RWPE2 (cell line): ENCODE data around the gene MYBBP1A.
A peak's percentile ranks its signal among the peaks of the same experiment; 100 is the strongest.

Source experiments
- ATAC-seq: fragments of 200-7000 bp; cut with Tn5 transposase; 3 replicates; pipeline ENCODE4 v1.9.1; 2021; ENCODE audit warnings: low read depth
- DNase-seq: peaks from one replicate; pipeline ENCODE4 v3.0.0-alpha.2; 2020; ENCODE audit warnings: low spot score
- H3K27ac ChIP-seq: fragments of 450-650 bp; 2 replicates; pipeline ENCODE4 v1.5.1; 2017; ENCODE audit warnings: mild to moderate bottlenecking; ENCODE audit not compliant: poor library complexity, severe bottlenecking
- H3K27me3 ChIP-seq: fragments of 250-450 bp; sonication (Bioruptor Pico); 2 replicates; pipeline ENCODE4 v1.5.1; 2021; ENCODE audit warnings: mild to moderate bottlenecking, moderate library complexity; ENCODE audit not compliant: insufficient read depth, poor library complexity, severe bottlenecking
- H3K36me3 ChIP-seq: fragments of 250-450 bp; sonication (Bioruptor Pico); 2 replicates; pipeline ENCODE4 v1.5.1; 2020; ENCODE audit warnings: low read depth, mild to moderate bottlenecking, moderate library complexity
- H3K4me1 ChIP-seq: fragments of 250-450 bp; sonication (Bioruptor Pico); 2 replicates; pipeline ENCODE4 v1.5.1; 2021; ENCODE audit warnings: mild to moderate bottlenecking, moderate library complexity; ENCODE audit not compliant: insufficient read depth, poor library complexity, severe bottlenecking
- H3K4me3 ChIP-seq: fragments of 250-450 bp; sonication (Bioruptor Pico); 2 replicates; pipeline ENCODE4 v1.5.1; 2021; ENCODE audit warnings: mild to moderate bottlenecking, moderate library complexity; ENCODE audit not compliant: severe bottlenecking
- H3K9me3 ChIP-seq: fragments of 250-450 bp; sonication (Bioruptor Pico); 2 replicates; pipeline ENCODE4 v1.5.1; 2021; ENCODE audit warnings: mild to moderate bottlenecking, moderate library complexity; ENCODE audit not compliant: severe bottlenecking
- TF ChIP-seq, protein P1 (sequence below): fragments of 450-650 bp; IDR thresholded peaks from one replicate; pipeline ENCODE4 v1.5.1; 2017; ENCODE audit warnings: mild to moderate bottlenecking, moderate library complexity; ENCODE audit not compliant: poor library complexity, severe bottlenecking

MYBBP1A gene

DNA sequence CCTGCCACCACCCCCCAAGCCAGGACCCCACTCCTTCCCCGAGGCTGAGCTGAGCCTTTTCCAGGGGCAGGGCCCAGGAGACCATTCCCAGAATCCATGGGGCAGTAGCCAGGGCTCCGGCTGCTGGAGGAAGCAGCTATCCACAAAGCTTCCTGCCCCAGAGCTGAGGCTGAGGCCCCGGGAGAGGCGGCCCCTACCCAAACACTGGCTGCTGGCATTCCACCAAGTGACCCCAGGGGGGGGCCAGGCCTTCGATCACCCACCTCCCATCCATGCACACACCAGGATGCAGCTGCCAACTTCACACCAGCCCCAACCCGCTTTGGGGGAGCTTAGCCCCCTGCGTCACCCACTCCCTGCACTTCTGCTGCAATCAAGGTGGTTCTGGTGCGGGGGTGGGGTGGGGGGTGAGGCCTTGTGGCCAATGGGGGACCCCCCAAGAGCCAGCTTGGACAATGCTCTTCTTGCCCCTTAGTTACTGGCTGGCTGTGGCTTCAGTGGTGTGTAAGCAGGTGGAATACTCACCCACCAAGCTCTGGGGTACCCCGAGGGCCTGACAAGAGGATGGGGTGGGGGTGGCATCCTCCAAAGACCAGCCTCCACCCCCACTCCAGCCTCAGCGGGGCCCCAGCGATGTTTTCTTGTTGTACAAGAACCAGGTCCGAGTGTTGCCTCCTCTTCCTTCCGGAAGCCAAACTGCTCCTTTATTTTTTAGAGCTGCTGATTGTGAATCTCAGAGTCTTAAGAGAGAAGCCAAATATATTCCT, 16.8 kb downstream of the MYBBP1A start:
- Histone ChIP-seq H3K27ac (no peak overlapping the region), H3K4me1 (no peaks in the 10 kb centered on the region), H3K36me3 (peaks cover 46% of the 10 kb centered on the region), H3K9me3 (no peaks in the 10 kb centered on the region), H3K27me3 (no peaks in the 10 kb centered on the region), H3K4me3 (no peak overlapping the region)
- DNase-seq (no peak), ATAC-seq (no peak)
- TF ChIP-seq, protein P1, sequence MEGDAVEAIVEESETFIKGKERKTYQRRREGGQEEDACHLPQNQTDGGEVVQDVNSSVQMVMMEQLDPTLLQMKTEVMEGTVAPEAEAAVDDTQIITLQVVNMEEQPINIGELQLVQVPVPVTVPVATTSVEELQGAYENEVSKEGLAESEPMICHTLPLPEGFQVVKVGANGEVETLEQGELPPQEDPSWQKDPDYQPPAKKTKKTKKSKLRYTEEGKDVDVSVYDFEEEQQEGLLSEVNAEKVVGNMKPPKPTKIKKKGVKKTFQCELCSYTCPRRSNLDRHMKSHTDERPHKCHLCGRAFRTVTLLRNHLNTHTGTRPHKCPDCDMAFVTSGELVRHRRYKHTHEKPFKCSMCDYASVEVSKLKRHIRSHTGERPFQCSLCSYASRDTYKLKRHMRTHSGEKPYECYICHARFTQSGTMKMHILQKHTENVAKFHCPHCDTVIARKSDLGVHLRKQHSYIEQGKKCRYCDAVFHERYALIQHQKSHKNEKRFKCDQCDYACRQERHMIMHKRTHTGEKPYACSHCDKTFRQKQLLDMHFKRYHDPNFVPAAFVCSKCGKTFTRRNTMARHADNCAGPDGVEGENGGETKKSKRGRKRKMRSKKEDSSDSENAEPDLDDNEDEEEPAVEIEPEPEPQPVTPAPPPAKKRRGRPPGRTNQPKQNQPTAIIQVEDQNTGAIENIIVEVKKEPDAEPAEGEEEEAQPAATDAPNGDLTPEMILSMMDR = no peak

DNA sequence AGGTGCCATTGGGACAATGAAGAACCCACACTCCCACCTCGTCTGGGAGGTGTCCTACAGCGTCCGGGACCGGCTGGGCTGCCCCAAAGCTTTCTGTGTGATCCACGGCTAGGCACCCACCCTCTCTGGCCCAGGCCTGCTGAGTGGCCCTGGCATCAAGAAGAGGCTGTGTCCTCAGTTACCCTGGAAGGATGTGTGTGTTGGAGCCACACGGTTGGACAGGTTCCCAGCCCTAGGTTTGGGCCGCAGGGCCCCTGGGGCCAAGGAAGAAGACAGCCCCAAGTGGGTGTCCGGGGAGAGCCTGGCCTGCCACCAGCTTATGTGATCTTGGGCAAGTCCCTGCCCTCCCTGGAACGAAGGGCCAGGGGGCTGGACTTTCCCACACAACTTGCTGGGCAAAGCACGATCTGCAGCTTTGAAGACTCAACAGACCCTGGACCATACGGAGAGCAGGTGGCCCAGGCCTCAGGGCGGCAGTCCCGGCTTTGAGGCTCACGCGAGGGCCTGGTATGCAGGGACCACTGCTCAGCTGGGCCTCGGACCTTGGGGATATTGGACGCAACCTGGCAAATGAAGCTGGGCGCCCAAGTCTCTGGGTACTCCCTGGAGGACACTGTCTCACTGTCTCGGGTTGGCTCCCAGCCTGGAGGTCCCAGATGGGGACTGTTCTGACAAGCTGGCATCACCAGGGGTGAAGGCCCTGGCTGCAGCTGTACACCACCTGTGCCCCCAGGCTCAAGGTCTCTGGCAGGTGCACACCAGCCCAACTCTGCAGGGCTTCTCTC, 17.5 kb downstream of the MYBBP1A start:
- DNase-seq (no peak), ATAC-seq (no peak)
- Histone ChIP-seq H3K27me3 (no peaks in the 10 kb centered on the region), H3K9me3 (no peaks in the 10 kb centered on the region), H3K27ac (no peak overlapping the region), H3K4me1 (no peaks in the 10 kb centered on the region), H3K36me3 (peaks cover 41% of the 10 kb centered on the region), H3K4me3 (no peak overlapping the region)
- TF ChIP-seq, protein P1 = no peak

DNA sequence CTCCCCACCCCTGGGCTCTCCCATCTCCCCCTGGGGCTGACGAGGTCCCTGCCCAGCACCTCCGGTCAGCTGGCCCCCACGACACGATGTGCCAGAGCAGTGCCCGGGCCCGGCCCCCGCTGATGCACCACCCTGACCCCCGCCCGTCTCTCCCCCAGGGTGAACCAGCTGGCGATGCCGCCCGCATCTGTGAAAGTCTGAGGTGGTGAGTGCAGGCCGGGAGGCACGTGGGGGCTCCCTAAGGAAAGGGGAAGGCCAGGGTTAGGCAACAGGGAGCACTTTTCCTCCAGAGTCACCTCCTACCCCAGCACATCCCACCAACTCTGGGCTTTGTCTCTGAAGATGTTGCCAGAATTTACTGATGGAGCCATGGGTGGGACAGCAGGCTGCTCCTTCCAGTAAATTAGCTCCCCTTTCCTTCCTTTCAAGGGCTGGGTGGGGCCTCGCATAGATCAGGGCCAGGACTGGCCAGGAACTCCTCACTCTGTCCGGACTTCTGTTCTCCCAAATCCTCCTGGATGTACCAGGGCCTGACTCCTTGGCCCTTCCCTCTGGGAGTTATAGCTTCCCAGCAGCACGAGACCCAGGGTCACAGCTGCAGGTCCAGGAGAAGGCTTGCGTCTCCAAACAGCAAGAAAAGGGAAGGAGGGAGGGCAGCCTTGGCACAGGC, 18.3 kb downstream of the MYBBP1A start:
- no peaks in the 10 kb centered on the region for H3K27me3 ChIP-seq
- ATAC-seq (peak; percentile 8; the same call in 1 of the 3 replicates), DNase-seq (no peak)
- H3K9me3 ChIP-seq = no peaks in the 10 kb centered on the region
- TF ChIP-seq, protein P1 = no peak
- H3K27ac ChIP-seq = no peak overlapping the region
- no peak overlapping the region for H3K4me3 ChIP-seq
- no peaks in the 10 kb centered on the region for H3K4me1 ChIP-seq
- H3K36me3 ChIP-seq = peaks cover 33% of the 10 kb centered on the region

DNA sequence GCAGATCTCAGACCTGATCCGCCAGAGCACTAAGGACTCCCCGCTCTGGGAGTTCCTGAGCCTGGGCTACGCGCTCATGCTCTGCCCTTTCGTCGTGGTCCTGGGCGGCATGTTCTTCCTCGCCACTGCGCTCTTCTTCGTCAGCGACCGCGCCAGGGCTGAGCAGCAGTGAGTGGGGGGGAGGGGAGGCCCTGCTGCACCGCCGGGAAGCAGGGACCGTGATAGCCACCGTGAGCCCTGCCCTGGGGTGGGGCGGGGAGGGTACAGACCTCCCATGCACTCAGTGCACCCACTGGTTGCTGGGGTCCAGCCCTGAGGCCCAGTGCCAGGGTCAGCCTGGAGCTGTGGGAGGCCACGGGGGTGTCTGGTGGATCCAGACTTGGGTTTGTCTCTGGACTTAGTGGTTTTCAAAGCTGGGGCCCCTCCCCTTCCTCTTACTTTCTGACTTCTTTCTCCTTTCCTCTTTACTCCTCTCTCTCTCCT, 18.9 kb downstream of the MYBBP1A start:
- no peak overlapping the region for H3K4me3 ChIP-seq
- no peaks in the 10 kb centered on the region for H3K9me3 ChIP-seq
- H3K27ac ChIP-seq = no peak overlapping the region
- DNase-seq (no peak), ATAC-seq (no peak)
- H3K36me3 ChIP-seq = peaks cover 28% of the 10 kb centered on the region
- TF ChIP-seq, protein P1 = no peak
- no peaks in the 10 kb centered on the region for H3K4me1 ChIP-seq
- no peaks in the 10 kb centered on the region for H3K27me3 ChIP-seq
